Parathyroid adenoma (tissue), 2 donors: ENCODE measurements around the gene WDR43.

Source experiments
- H2AFZ ChIP-seq: fragments of 300-600 bp; sonication (generic); one replicate; pipeline ENCODE4 v1.7.0; 2017; ENCODE audit warnings: antibody characterized with exemption, mild to moderate bottlenecking
- H3K27ac ChIP-seq: fragments of 300-600 bp; sonication (generic); one replicate; pipeline ENCODE4 v1.7.0; 2017
- H3K27me3 ChIP-seq: fragments of 300-600 bp; sonication (generic); one replicate; pipeline ENCODE4 v1.7.0; 2017; ENCODE audit warnings: low read length; ENCODE audit not compliant: control insufficient read depth, insufficient read depth
- H3K36me3 ChIP-seq: fragments of 300-600 bp; sonication (generic); one replicate; pipeline ENCODE4 v1.7.0; 2017; ENCODE audit warnings: low read length; ENCODE audit not compliant: control insufficient read depth, insufficient read depth
- H3K4me1 ChIP-seq: fragments of 300-600 bp; sonication (generic); one replicate; pipeline ENCODE4 v1.7.0; 2017; ENCODE audit warnings: control low read depth
- H3K4me2 ChIP-seq: fragments of 300-600 bp; sonication (generic); one replicate; pipeline ENCODE4 v1.7.0; 2017; ENCODE audit warnings: low read length
- H3K4me3 ChIP-seq: fragments of 300-600 bp; sonication (generic); one replicate; pipeline ENCODE4 v1.7.0; 2017; ENCODE audit warnings: low read depth, low read length
- H3K79me2 ChIP-seq: fragments of 300-600 bp; sonication (generic); one replicate; pipeline ENCODE4 v1.7.0; 2017; ENCODE audit warnings: control low read depth
- H3K9ac ChIP-seq: fragments of 300-600 bp; sonication (generic); one replicate; pipeline ENCODE4 v1.7.0; 2017; ENCODE audit warnings: mild to moderate bottlenecking
- H3K9me3 ChIP-seq: fragments of 300-600 bp; sonication (generic); one replicate; pipeline ENCODE4 v1.7.0; 2017; ENCODE audit warnings: low read length; ENCODE audit not compliant: control insufficient read depth
- CTCF ChIP-seq: fragments of 300-600 bp; sonication (generic); IDR thresholded peaks from one replicate; pipeline ENCODE4 v1.7.0; 2017; ENCODE audit warnings: antibody characterized with exemption, mild to moderate bottlenecking
- donor health status: primary hyperparathyroidism.

The WDR43 gene

DNA sequence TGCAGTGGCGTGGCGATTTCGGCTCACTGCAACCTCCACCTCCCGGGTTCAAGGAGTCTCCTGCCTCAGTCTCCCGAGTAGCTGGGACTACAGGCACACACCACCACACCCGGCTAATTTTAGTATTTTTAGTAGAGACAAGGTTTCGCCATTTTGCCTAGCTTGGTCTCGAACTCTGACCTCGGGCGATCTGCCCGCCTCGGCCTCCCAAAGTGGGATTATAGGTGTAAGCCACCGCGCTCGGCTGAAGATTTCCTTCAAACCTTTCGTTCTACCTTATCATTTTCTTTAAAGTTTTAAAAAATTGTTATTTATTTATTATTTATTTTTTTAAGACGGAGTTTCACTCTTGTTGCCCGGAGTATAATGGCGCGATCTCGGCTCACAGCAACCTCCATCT, 979 bp upstream of the WDR43 start:
- no peak for TF ChIP-seq CTCF
- Histone ChIP-seq H3K4me3 (no peak overlapping the region), H3K9ac (no peak overlapping the region), H3K36me3 (no peaks in the 10 kb centered on the region), H3K9me3 (no peaks in the 10 kb centered on the region), H2AFZ (no peak overlapping the region), H3K4me2 (no peak overlapping the region), H3K4me1 (no peaks in the 10 kb centered on the region), H3K27me3 (no peaks in the 10 kb centered on the region), H3K27ac (no peak overlapping the region), H3K79me2 (peaks cover 18% of the 10 kb centered on the region)

- no peak for TF ChIP-seq CTCF
- Histone ChIP-seq H3K27me3 (no peaks in the 10 kb centered on the region), H3K9ac (peak overlapping the region; percentile 90), H3K9me3 (no peaks in the 10 kb centered on the region), H3K27ac (no peak overlapping the region), H3K79me2 (peaks cover 18% of the 10 kb centered on the region), H3K36me3 (no peaks in the 10 kb centered on the region), H2AFZ (peak overlapping the region; percentile 98), H3K4me2 (peak overlapping the region; percentile 72), H3K4me3 (peak overlapping the region; percentile 86), H3K4me1 (no peaks in the 10 kb centered on the region)
Measured at GRCh38 chr2:28895189-28895893, 874 bp downstream of the WDR43 start.

DNA sequence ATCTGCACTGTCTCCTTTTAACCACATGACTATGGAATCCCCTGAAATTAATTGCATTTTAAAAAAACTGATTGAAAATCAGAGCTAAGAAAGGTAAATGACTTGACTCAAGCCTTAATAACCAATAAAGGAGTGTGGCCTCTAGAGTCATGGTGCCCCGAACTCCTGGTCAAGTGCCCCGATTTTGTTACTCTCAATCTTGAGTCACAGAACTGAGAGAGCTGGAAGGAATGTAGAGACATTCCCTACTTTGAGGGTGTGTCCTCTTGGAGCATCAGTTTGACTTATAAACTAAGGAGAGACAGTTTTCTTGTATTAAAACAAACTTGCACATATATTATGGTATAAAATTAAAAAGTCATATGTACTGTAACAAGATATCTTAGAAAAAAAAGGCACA, 2.4 kb downstream of the WDR43 start:
- Histone ChIP-seq H3K9ac (no peak overlapping the region), H3K9me3 (no peaks in the 10 kb centered on the region), H3K27me3 (no peaks in the 10 kb centered on the region), H3K4me3 (no peak overlapping the region), H3K79me2 (peaks cover 18% of the 10 kb centered on the region), H3K4me2 (no peak overlapping the region), H2AFZ (no peak overlapping the region), H3K36me3 (no peaks in the 10 kb centered on the region), H3K4me1 (no peaks in the 10 kb centered on the region), H3K27ac (no peak overlapping the region)
- no peak for TF ChIP-seq CTCF

- no peak for TF ChIP-seq CTCF
- no peak overlapping the region for H2AFZ ChIP-seq
- H3K4me1 ChIP-seq: no peaks in the 10 kb centered on the region
- H3K79me2 ChIP-seq: peaks cover 18% of the 10 kb centered on the region
- no peak overlapping the region for H3K4me3 ChIP-seq
- no peaks in the 10 kb centered on the region for H3K36me3 ChIP-seq
- no peaks in the 10 kb centered on the region for H3K9me3 ChIP-seq
- H3K4me2 ChIP-seq: no peak overlapping the region
- H3K9ac ChIP-seq: no peak overlapping the region
- H3K27ac ChIP-seq: no peak overlapping the region
- no peaks in the 10 kb centered on the region for H3K27me3 ChIP-seq
Measured at GRCh38 chr2:28898048-28898447, 3.6 kb downstream of the WDR43 start.

- H3K9me3 ChIP-seq: no peaks in the 10 kb centered on the region
- TF ChIP-seq CTCF: no peak
- H3K4me1 ChIP-seq: no peaks in the 10 kb centered on the region
- H3K36me3 ChIP-seq: no peaks in the 10 kb centered on the region
- H3K79me2 ChIP-seq: peaks cover 19% of the 10 kb centered on the region
- H3K27me3 ChIP-seq: no peaks in the 10 kb centered on the region
- no peak overlapping the region for H2AFZ ChIP-seq
- H3K4me2 ChIP-seq: no peak overlapping the region
- H3K27ac ChIP-seq: no peak overlapping the region
- no peak overlapping the region for H3K9ac ChIP-seq
- H3K4me3 ChIP-seq: no peak overlapping the region
Measured at GRCh38 chr2:28901202-28901601, 6.7 kb downstream of the WDR43 start.
